Measurements from ENCODE around the gene RSU1. TPM values are rescaled to one million over a fixed set of nuclear protein-coding genes. Genes with fewer than 3 reads are reported as not detected.

RSU1 gene
- polyA plus RNA-seq, 1 donor (not counting 4 experiments of a cell fraction or from before 2014, with no cell fraction given) = 125 TPM

- H3K79me2 ChIP-seq (ENCODE audit: control insufficient read depth, insufficient read depth, low read length) = no peaks in the 10 kb centered on the region
- H3K9me3 ChIP-seq (ENCODE audit: control insufficient read depth, low read depth, low read length) = no peaks in the 10 kb centered on the region
- H3K27ac ChIP-seq (ENCODE audit: control insufficient read depth, insufficient read depth, low read length) = peak overlapping the region; percentile 39
- H3K27me3 ChIP-seq (ENCODE audit: control insufficient read depth, extremely low read depth, insufficient read depth, low read length) = no peaks in the 10 kb centered on the region
- H3K9ac ChIP-seq (ENCODE audit: control insufficient read depth, extremely low read depth, insufficient read depth, low read length) = no peak overlapping the region
- H3K9me1 ChIP-seq (ENCODE audit: control insufficient read depth, extremely low read depth, insufficient read depth, low read length) = no peaks in the 10 kb centered on the region
- H4K20me1 ChIP-seq (ENCODE audit: control insufficient read depth, extremely low read depth, insufficient read depth, low read length) = no peaks in the 10 kb centered on the region
- no peaks in the 10 kb centered on the region for H3K36me3 ChIP-seq (ENCODE audit: control insufficient read depth in 2 of 2, extremely low read depth in 1 of 2, insufficient read depth in 2 of 2, low read length in 2 of 2)
- FAIRE-seq = peak; percentile 63
- peak overlapping the region; percentile 39 for H3K4me2 ChIP-seq (ENCODE audit: control insufficient read depth, extremely low read depth, insufficient read depth, low read depth, low read length)
- no peak for DNase-seq (ENCODE audit: low read depth, low spot score)
- no peak overlapping the region for H2AFZ ChIP-seq (ENCODE audit: control insufficient read depth, low read length)
- TF ChIP-seq EZH2 (IDR thresholded peaks at IDR 0.05; ENCODE audit: low read length) (no peak), CTCF (optimal IDR thresholded peaks at IDR 0.05 in 1 of 3, IDR thresholded peaks at IDR 0.05 in 1 of 3, conservative IDR thresholded peaks at IDR 0.05 in 1 of 3; ENCODE audit: extremely low read depth in 1 of 3, insufficient read depth in 2 of 3, low read length in 3 of 3) (no peak)
- H3K4me3 ChIP-seq (ENCODE audit: control insufficient read depth in 2 of 3, extremely low read depth in 1 of 3, insufficient read depth in 2 of 3, low read depth in 1 of 3, low read length in 3 of 3) = no peak overlapping the region
- dilution Hi-C loops (cut with MboI; ENCODE audit: extremely low pct_ligation_motif_present, low sequenced_read_pairs) = loop anchor here (10.0 kb wide), 1 partner anchor 289 kb away; no protein-coding TSS in a partner anchor
- peaks cover 14% of the 10 kb centered on the region for H3K4me1 ChIP-seq (ENCODE audit: control insufficient read depth, extremely low read depth, insufficient read depth, low read length)
These were observed 38.9 kb upstream of the RSU1 start for GRCh38 chr10:16856092-16856491.

GRCh38 chr10:16854623-16855022 is 37.4 kb upstream of the RSU1 start:
- no peaks in the 10 kb centered on the region for H3K79me2 ChIP-seq (ENCODE audit: control insufficient read depth, insufficient read depth, low read length)
- H2AFZ ChIP-seq (ENCODE audit: control insufficient read depth, low read length) = no peak overlapping the region
- H3K4me3 ChIP-seq (ENCODE audit: control insufficient read depth in 2 of 3, extremely low read depth in 1 of 3, insufficient read depth in 2 of 3, low read depth in 1 of 3, low read length in 3 of 3) = no peak overlapping the region
- H3K9me3 ChIP-seq (ENCODE audit: control insufficient read depth, low read depth, low read length) = no peaks in the 10 kb centered on the region
- H3K36me3 ChIP-seq (ENCODE audit: control insufficient read depth in 2 of 2, extremely low read depth in 1 of 2, insufficient read depth in 2 of 2, low read length in 2 of 2) = no peaks in the 10 kb centered on the region
- H3K27ac ChIP-seq (ENCODE audit: control insufficient read depth, insufficient read depth, low read length) = no peak overlapping the region
- no peak overlapping the region for H3K9ac ChIP-seq (ENCODE audit: control insufficient read depth, extremely low read depth, insufficient read depth, low read length)
- H3K4me2 ChIP-seq (ENCODE audit: control insufficient read depth, extremely low read depth, insufficient read depth, low read depth, low read length) = no peak overlapping the region
- H3K27me3 ChIP-seq (ENCODE audit: control insufficient read depth, extremely low read depth, insufficient read depth, low read length) = no peaks in the 10 kb centered on the region
- dilution Hi-C loops (cut with MboI; ENCODE audit: extremely low pct_ligation_motif_present, low sequenced_read_pairs) = loop anchor here (10.0 kb wide), 1 partner anchor 290 kb away; no protein-coding TSS in a partner anchor
- no peaks in the 10 kb centered on the region for H4K20me1 ChIP-seq (ENCODE audit: control insufficient read depth, extremely low read depth, insufficient read depth, low read length)
- DNase-seq (ENCODE audit: low read depth, low spot score) (peak; percentile 66), FAIRE-seq (no peak)
- H3K4me1 ChIP-seq (ENCODE audit: control insufficient read depth, extremely low read depth, insufficient read depth, low read length) = peaks cover 14% of the 10 kb centered on the region
- no peaks in the 10 kb centered on the region for H3K9me1 ChIP-seq (ENCODE audit: control insufficient read depth, extremely low read depth, insufficient read depth, low read length)
- TF ChIP-seq CTCF (optimal IDR thresholded peaks at IDR 0.05 in 1 of 3, IDR thresholded peaks at IDR 0.05 in 1 of 3, conservative IDR thresholded peaks at IDR 0.05 in 1 of 3; ENCODE audit: extremely low read depth in 1 of 3, insufficient read depth in 2 of 3, low read length in 3 of 3) = no peak
- no peak for TF ChIP-seq EZH2 (IDR thresholded peaks at IDR 0.05; ENCODE audit: low read length)
